Right ventricle myocardium superior (tissue), 1 donor: ENCODE results near the gene CDADC1. TPM values are rescaled to one million over a fixed set of nuclear protein-coding genes. Genes with fewer than 3 reads are reported as not detected.
"Not testable (repeated sequence)": the region's sequence is repeated elsewhere in the genome, so short reads cannot be mapped to it uniquely, and the experiment has no call there.

Experiments
- ATAC-seq: fragments of 200-7000 bp; cut with Tn5 transposase; one replicate; pipeline ENCODE4 v1.9.1; 2020; ENCODE audit warnings: mild to moderate bottlenecking; ENCODE audit not compliant: poor library complexity
- DNase-seq: peaks from one replicate; pipeline ENCODE4 v3.0.0-alpha.2; 2020
- intact Hi-C: fragments of 100-400 bp; cut with DNase I; formaldehyde crosslinking; loops from one replicate; pipeline ENCODE4 v1.11.2; 2022
- total RNA-seq: library from RNA; stranded (reverse); fragmentation: NEBNext Ultra II Directional; extraction: Animal tissue kit (Norgen Biotek cat#: 25700); gene quantifications from one replicate; pipeline ENCODE4 v1.2.1, GENCODE V29; 2021
- donor health status: DM: no; HTN: yes; CAD: no; lungs with severe emphysema.

The CDADC1 gene
- total RNA-seq, 1 donor from 2014 or later = 7.3 TPM

DNA sequence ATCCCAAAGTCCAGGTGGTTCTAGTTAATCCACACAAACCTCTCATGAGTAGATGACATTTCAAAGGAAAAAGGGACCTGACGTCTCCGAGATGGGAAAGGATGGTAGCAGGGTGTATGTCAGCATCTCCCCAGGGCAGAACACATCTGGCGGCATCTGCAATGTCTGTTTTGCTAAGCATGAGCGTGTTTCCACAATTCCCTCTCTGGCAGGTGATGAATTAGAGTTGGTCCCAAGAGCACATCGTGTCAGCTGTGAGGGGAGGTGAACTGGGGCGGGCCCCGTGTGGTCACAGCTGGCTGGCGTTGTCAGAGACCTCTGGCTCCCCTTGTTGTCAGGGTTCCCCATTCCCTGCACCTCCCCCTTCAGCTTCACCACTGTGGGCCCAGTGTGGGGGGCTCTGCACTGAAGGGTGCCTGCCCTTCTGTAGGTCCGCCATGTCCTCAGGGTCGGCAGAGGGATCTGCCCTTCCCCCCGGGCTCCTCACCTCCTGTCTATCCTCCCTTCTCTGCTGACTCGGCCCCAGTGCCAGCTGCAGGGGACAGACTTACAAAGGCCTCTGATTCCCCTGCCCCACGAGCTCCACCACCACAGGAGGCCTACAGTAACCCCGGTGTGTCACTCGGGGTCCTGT, 58.2 kb downstream of the CDADC1 start:
- DNase-seq (no peak), ATAC-seq (no peak)
- intact Hi-C loops = loop anchor here (5.0 kb wide), 1 partner anchor 136 kb away; the partner anchor contains the start of genes CAB39L and SETDB2

DNA sequence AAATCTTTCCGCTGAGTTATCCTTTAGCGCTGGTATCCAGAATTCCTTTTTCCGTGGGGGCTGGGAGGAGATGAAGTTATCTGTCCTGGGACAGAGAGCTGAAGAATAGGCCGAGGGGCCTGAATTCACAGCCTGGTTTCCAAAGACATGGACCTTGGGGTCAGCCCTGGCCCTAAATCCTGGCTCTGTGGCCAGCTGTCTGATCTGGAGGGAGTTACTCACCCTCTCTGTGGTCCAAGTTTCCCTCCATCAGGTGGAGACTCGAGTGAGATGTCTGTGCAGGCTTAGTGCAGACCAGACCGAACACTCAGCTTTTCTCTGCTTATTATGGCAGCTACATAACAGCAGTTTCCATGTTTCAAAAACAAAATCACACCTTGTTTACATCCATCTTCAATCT, 59.6 kb downstream of the CDADC1 start:
- intact Hi-C loops = loop anchor here (5.0 kb wide), 1 partner anchor 135 kb away; the partner anchor contains the start of genes CAB39L and SETDB2
- ATAC-seq (peak; percentile 57), DNase-seq (peak; percentile 68)

DNA sequence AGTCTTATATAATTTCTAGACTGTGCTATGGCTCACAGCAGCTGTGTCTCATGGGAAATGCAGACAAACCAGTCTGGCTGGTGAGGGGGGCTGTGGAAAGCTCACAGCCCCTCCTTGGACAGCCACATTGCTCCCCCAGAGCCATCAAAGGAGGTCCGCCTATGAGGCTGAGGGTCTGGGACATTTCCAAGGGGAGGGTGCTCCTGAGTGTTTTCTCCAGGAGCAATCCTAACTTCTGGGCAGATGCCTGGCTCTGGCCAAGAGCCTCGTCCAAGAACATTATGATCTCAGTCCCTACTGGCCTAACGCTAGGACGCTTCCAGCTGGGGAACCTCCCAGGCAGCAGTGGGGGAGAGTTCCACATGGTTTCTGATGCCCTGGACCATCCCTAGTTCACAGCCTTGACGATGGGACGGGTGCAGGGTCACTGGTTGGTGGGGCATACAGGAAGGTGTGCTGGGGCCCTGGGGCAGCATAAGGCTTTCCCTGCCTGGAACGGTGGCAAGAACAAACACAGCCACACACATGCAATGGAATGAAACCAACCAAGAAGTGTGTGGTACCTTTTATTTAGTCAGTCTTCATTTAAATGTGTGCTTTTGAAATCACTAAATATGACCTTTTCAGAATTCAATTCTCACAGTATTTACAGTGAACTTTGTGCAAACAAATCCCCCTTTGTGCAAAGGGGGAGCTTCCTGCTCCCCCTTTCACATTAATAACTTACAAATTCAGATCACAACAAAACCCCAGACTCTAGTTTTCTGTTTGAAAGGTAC, 60.6 kb downstream of the CDADC1 start:
- intact Hi-C loops = loop anchor here (5.0 kb wide), 1 partner anchor 134 kb away; the partner anchor contains the start of genes CAB39L and SETDB2
- peak; percentile 92 for ATAC-seq
- DNase-seq = peak; percentile 91

DNA sequence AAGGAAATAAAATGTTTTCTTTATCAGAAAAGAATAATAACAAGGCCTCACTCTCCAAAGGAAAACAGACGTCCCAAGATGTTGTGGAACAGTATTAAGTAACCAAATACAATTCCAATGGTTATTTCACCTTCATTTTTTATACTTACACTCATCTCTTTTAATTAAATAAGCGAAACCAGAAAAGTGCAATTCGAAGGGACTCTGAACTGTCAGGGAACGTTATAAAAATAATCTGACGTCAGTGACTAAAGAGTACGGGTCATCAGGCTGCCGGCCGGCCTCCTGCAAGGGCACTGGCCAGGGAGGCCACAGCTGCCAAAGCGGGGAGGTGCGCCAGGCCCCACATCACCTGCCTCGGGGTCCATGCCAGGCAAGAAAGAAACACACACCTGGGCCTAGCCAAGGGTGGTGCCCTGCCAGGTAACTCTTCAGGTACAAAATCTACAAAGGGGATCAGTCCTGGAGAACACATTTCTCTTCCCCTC, 61.2 kb downstream of the CDADC1 start:
- peak; percentile 35 for ATAC-seq
- peak; percentile 61 for DNase-seq
- intact Hi-C loops = loop anchor here (5.0 kb wide), 1 partner anchor 133 kb away; the partner anchor contains the start of genes CAB39L and SETDB2

DNA sequence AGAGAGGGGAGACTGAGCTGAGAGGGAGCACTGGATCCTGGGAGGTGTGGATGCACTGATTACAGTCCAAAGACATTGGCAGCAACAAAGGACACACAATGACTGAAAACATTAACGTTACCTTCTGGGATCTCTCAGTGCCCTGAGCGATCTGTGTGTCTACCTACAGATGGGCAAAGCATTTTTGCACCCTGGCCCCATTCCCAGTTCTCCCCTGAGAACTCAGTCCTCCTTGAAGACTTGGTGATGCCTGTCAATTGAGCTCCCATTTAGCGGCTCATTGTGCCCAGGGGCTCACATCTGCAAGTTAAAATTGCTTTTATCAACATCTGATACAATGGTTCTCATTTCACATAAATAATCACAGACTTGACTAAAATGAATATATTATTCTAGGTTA, 62.5 kb downstream of the CDADC1 start:
- intact Hi-C loops = no loop called here
- ATAC-seq (no peak), DNase-seq (no peak)

DNA sequence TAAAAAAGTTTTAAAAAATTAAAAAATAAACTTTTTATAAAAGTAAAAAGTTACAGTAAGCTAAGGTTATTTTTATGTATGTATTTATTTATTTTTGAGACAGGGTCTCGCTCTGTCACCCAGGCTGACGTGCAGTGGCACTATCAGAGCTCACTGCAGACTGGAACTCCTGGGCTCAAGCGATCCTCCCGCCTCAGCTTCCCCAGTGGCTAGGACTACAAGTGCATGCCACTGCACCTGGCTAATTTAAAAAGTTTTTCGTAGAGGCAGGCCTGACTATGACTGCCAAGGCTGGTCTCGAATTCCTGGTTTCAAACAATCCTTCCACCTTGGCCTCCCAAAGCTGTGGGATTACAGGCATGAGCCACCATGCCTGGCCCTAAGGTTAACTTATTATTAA, 64.1 kb downstream of the CDADC1 start:
- DNase-seq = no peak
- ATAC-seq = no peak
- intact Hi-C loops = no loop called here

DNA sequence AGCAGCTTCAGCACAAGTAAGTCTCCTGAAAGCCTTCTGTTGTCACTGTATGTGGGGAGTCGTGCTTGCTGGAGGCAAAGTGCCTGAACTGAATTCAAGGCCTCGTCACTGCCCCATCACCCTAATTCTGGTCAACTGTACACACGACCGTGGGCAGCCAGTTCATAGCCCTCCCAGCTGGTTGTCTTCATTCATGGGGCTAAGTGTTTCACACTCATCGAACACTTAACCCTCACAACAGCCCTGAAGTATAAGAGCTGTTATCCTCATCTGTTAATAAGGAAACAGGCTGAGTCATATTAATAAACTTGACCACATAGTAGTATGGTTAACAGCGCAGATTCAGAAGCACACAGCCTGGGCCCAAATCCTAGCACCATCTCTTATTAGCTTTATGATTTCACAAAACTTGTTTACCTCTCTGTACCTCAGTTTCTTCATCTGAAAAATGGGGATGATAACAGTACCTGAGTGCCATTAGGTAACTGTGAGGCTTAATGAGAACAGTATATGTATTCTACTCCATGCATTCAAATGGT, 66.7 kb downstream of the CDADC1 start:
- intact Hi-C loops = no loop called here
- DNase-seq = no peak
- peak; percentile 23 for ATAC-seq

DNA sequence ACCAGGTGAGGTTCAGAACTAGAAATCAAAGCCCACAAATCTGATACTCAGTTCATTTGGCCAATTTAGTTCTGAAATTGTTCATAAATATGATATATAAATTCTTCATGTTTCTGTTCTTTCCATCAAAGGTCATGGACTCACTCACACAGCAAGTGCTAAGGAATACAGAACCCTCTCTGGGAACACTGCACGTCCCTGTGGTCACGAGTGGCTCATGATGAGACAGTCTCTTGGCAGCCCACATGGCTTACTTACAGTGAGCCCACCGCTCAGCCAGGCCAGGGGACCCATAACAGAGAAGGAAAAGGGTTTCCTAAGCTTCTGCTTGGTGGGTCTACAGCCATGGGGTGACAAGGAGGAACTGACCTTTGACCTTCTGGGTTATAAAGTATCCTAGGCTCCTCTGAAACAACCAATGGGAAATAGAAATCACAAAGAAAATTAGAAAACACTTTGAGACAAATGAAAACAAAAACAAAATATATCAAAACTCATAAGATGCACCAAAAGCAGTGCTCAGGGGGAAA, 67.4 kb downstream of the CDADC1 start:
- no peak for DNase-seq
- ATAC-seq = no peak
- intact Hi-C loops = no loop called here

DNA sequence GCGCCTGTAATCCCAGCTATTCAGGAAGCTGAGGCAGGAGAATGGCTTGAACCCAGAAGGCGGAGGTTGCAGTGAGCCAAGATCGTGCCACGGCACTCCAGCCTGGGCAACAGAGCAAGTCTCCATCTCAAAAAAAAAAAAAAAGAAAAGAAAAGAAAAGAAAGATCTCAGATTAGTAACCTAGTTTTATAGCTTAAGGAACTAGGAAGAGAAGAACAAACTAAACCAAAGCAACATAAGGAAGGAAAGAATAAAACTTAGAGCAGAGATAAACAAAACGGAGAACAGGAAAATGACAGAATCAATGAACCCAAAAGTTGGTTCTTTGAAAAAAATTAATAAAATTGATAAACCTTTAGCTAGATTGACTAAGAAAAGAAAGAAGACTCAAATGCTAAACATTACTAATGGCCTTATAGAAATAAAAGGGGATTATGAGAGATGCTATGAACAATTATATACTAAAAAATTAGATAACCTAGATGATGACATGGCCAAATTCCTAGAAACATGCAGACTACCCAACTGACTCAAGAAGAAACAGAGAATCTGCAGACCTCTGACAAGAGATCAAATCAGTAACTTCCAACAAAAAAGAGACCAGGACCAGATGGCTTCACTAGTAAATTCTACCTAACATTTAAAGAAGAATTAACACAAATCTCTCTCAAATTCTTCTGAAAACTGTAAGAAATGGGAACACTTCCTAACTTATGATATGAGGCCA, 68.2 kb downstream of the CDADC1 start:
- DNase-seq = no peak
- intact Hi-C loops = no loop called here
- no peak for ATAC-seq

DNA sequence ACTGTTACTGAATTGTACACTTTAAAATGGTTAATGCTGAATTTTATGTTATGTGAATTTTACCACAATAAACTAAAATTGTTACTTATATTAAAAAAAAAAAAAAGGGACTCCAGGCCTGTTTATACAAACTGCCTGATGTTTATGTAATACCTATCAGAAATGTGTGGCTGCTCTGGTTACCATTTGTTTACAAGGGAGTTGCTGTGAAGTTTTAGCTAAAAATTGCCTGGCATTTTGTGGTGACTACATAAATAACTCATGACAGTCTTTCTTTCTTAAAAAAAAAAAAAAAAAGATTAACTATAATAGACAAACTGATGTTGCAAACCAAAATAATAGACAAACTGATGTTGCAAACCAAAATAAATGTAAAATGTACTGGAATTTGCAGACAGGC, 71.8 kb downstream of the CDADC1 start:
- intact Hi-C loops = no loop called here
- ATAC-seq (no peak), DNase-seq (no peak)

DNA sequence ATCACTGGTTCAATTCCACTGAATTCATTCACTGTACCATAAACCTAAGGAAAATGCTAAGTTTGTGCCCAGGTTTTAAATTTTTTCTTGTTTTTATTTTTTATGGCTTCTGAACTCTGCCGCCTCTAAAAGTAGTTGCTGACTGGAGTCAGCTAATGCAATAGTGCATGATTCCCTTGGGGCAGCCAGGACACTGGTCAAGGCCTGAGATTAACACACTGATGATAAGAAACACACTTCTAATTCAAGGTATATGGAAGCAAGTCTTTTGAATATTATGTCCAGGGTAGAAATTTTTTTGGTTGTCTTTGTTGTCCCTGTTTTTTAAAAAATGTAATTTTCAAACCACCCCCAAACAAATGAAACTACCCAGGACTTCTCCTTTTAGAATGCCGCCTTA, 72.2 kb downstream of the CDADC1 start:
- intact Hi-C loops = no loop called here
- ATAC-seq (peak; percentile 54), DNase-seq (no peak)

DNA sequence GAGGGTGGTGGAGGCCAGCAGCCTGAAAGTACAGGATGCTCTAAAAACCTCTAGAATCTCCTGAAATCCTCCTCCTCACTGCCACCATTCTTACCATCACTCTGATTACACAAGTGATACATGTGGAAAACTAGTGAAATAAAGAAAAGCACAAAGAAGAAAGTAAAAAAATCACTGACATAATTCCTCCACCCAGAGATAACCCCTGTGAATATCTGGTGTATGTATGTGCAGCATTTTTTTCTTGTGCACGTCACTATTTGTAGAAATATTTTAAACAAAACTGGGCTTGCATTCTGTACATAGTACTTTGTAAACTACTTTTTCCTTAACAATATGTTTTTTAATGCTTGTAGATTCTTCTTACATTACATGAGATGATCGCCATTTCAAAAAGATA, 73.2 kb downstream of the CDADC1 start:
- intact Hi-C loops = no loop called here

DNA sequence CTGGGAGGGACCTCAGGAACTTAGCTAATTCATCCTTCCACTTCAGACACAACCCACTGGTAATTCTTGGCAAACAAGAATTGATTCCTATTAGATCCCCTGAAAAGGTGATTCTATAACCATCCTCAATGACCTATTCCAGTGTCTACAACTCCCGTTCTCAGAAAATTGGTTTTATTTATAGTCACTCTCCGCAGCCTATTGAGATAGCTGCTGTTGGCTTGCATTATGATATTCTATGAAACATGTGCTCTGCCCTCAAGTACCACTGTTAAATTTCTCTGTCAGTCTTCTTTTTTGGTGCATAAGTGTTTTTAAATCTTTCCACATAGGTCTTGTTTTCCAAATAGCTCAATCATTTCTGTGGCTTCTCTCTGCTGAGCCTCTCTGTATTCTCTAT, 75.0 kb downstream of the CDADC1 start:
- intact Hi-C loops = no loop called here
- peak; percentile 58 for ATAC-seq

More for the DNA sequence above, 73.2 kb downstream of the CDADC1 start:
- no peak for ATAC-seq
- no peak for DNase-seq

DNA sequence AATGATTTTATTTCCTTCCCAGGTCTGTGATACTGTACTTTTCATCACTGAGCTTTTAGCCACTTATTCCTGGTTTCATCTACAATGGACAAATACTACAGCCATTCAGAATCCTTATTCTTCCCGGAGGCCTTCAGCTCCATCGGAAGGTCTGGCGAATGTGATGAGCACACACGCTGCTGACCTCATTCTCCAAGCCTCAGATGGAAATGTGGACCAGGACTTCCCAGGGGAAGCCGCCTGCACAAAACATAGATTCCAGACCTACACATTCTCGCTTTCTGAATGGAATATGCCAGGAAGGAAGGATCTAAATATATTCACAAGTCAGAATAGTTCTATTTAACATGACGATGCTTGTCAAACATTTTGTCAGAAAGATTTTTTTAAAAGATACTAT, 75.6 kb downstream of the CDADC1 start:
- DNase-seq (no peak), ATAC-seq (no peak)
- intact Hi-C loops = no loop called here

More for the DNA sequence above, 75.0 kb downstream of the CDADC1 start:
- no peak for DNase-seq

DNA sequence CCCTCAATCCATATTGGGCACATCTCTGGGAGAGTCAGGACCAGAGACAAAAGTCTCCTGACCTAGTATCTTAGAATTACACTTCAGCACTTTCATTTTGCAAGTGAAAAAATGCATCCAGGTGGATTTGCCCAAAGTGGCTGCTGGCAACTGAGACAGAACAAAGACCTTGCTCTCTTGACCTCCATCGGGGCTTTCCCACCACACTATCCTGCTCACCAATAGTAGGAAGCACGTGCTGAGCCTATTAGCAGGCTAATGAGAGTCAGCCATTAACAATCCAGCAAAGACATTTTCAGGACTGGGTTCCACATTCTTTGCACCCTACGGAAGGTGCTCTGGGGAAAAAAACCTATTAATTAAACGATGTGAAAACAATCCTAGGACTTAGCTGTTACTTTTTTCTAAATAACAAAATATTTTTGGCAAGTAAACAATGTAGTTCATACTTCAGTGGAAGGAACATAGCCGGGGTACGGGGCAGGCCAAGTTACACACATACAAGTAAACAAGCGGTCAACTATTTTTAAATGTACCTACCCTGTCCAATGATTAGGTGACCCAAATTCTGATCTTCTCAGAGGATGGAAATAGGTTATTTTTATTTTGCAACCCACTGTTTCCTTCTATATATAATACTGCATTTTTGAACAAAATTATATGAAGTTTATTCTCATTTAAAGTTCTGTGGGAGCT, 78.6 kb downstream of the CDADC1 start:
- peak; percentile 50 for ATAC-seq
- DNase-seq = no peak

DNA sequence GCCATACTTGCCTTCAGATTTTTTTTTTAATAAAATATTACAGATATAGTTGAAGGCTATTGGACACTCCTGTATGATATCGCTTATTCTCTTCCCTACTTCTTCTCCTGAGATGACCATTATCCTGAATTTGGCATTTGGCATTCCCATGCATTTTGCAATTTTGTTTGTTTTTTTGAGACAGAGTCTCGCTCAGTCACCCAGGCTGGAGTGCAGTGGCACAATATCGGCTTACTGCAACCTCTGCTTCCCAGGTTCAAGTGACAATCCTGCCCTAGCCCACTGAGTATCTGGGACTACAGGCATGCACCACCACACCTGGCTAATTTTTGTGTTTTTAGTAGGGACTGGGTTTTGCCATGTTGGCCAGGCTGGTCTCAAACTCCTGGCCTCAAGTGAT, 79.4 kb downstream of the CDADC1 start:
- DNase-seq, ATAC-seq, intact Hi-C loops: not testable (repeated sequence)

More for the DNA sequence above, 78.6 kb downstream of the CDADC1 start:
- intact Hi-C loops = no loop called here

DNA sequence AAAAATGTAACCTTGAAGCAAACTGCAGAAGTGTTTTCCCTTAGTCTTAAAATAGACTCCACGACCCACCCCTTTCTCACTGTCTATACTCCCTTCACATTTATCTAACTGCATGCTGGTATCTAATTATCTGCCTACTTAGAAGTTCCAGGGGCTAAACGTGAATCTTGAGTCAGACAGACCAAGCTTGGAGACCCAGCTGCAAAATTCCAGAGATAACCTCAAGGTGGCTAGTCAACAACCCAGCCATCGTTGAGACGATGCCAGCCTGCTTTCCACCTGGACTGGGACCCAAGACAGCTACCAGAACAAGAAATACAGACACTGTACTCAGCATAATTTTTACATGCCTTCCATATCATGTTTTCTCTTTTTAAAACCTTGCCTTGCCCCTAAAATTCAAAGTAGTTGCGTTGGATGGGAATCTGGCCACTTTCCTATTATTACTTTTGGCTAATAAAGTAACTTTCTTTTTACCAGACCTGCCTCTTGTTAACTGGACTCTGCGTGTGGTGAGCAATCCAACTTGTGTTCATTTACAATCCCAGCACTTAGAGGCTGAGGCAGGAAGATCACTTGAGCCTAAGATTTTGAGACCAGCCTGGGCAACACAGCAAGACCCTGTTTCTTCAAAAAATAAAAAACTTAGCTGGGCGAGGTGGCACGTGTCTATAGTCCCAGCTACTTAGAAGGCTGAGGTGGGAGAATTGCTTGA, 82.3 kb downstream of the CDADC1 start:
- intact Hi-C loops = no loop called here
- ATAC-seq (no peak), DNase-seq (no peak)

DNA sequence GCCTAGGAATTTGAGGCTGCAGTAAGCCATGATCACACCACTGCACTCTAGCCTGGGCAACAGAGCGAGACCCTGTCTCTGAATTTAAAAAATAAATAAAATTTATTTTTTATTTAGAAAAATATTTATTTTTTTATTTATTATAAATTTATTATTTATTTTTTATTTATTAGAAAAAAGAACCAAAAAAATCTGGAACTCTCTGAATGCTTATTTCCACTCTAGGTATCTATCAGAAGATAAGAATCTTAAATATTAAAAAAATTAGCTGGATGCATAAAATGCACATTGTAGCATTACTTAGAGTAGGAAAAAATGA, 82.8 kb downstream of the CDADC1 start:
- ATAC-seq (no peak), DNase-seq (no peak)
- intact Hi-C loops = no loop called here
